Measurements from ENCODE around the gene MARVELD3.

- no peak for TF ChIP-seq MAX (IDR thresholded peaks at IDR 0.05)
- TF ChIP-seq EGR1 (IDR thresholded peaks at IDR 0.05): no peak
- no peak for TF ChIP-seq EP300 (IDR thresholded peaks at IDR 0.05; ENCODE audit: borderline replicate concordance)
- no peak for TF ChIP-seq CEBPB (IDR thresholded peaks at IDR 0.05)
- TF ChIP-seq TEAD4 (IDR thresholded peaks at IDR 0.05): no peak
- TF ChIP-seq RAD21 (IDR thresholded peaks at IDR 0.05; ENCODE audit: low read depth): no peak
- TF ChIP-seq YY1 (IDR thresholded peaks at IDR 0.05; ENCODE audit: low read depth): no peak
- TF ChIP-seq TAF1 (IDR thresholded peaks at IDR 0.05; ENCODE audit: low read depth): no peak
- no peak for TF ChIP-seq TCF12 (IDR thresholded peaks at IDR 0.05; ENCODE audit: low read depth)
Observed at GRCh38 chr16:71675380-71675779, 49.4 kb downstream of the MARVELD3 start.

Data from Ishikawa (cell line).